ENCODE measurements around the gene DENND2D.

The DENND2D gene

DNA sequence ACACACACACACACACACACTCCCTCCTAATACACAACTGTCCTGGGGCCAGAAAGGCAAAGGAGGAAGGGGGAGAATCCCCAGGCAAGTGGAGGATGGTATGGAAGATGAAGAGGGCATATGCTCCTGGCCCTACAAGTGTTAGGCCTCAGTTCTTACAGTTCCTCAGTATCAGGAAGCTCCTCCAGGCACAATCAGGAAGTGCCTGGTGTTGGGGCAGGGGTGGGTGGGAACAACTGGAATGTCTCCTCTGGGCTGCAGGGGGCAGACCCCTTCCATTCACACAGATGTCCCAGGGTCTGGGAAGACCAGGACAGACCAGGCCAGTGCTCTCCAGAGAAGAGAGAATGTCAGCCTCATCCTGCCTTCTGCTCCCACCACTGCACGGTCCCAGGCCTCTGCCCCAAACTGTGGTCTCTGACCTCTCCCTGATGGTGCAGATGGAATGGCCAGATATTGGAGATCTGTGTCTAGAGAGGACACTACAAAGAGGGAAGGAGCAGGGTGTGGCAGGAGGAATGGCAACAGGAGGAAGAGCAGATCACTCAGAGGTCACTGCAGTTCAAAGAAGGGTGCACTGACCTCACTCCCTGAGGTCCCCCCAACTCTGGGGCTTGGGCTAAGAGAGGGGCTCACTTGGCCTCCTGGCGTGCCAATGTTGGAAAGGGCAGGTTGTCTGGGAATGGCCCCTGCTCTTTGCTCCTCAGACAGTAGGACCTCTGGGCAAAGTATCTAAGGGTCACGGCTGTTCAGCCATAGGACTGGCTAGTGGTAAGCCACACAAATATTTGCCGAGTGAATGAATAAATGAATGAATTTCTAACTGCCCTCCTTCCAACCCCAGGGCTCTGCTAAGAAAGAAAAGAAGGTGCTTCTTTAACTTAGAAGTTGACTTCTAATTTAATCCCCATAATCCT is 2.5 kb upstream of the DENND2D start:
- no peak for DNase-seq

DNA sequence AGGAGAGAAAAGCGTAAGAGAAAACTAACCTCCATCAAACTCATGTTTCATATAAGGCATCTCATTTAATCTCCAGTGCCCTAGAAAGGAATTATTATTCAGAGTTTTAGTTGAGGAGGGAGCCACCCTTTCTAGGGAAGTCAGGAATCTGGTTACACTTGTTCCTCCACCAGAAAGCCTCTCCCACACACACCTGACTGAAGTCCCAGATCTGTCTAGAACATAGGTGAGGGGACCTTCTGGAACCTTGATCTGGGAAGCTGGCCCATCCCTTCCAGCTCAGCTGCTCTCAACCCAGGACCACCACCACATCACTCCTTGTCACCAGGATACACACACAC is 1.9 kb upstream of the DENND2D start:
- no peak for DNase-seq

DNA sequence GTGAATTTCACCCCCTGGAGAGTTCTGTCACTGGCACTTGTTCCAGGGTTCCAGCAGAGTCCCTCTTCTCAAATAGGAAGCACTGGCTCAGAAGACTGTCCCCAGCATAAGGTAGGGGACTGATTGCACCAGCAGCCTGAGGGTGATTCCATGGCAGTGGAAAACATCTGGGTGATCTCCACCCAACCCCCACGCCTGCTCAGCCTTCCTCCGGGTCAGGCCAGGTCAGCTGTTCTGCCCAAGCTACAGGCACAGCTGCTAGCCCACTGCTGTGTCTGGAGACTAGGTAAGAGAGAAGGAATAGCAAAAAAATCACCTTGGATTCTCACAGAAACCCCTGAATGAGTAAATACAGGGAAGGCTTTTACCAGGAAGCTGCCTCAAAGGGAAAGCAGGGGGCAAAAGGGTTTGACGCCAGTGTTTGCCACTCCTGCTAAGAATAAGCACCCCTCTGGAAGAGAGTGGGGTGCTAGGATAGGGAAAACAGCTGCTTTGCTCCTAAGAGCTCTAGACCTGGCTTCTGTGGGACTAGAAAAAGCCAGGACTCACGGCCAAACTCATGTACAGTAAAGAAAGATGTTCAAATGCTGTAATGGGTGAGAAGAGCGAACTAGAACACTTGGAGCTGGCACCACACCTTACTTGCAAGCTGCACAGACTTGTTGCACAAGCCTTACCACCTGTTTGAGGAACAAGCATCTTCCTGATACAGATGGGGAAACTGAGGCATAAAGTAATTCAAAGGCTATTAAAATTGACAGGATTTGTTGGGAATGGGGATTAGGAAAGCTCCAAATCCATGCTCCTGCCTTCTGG is 1.0 kb upstream of the DENND2D start:
- DNase-seq: no peak

DNA sequence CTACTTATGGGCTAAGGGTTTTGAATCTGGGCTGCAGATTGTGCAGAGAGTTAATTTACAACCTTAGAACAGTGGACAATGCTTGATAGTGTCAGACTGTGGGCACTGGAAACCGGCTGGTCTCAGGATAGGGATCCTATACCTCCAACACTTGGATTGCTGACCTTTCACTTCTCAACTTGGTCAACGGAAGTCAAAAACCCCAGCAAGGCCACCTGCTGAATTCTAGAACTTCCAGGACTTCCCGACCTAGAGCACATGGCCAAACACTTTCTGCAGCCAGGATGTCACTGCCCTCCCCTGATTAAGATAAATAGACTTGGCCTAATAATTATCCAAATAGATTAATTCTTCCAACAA is 336 bp upstream of the DENND2D start:
- DNase-seq: no peak

DNA sequence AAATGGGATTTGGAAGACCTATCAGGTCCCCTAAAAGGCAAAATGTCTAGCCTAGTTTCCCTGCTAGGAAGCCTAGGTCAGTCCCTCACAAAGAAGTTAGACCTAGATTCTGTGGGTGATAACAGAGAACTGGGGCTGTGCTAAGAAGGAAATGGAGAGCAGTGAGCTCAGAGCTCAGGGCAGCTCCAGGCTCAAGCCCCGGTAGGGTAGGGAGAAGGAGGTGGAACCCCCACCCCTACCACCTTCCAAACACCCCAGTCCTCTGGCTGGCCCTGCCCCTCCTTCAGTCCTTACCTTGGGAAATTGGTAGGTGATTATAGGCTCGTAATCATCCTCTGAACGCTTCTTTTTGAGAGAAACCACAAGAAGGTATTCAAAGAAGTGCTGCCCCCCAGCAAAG is 1.1 kb downstream of the DENND2D start:
- no peak for DNase-seq

- DNase-seq: no peak
Measured at GRCh38 chr1:111198836-111199235, 1.6 kb downstream of the DENND2D start.

DNA sequence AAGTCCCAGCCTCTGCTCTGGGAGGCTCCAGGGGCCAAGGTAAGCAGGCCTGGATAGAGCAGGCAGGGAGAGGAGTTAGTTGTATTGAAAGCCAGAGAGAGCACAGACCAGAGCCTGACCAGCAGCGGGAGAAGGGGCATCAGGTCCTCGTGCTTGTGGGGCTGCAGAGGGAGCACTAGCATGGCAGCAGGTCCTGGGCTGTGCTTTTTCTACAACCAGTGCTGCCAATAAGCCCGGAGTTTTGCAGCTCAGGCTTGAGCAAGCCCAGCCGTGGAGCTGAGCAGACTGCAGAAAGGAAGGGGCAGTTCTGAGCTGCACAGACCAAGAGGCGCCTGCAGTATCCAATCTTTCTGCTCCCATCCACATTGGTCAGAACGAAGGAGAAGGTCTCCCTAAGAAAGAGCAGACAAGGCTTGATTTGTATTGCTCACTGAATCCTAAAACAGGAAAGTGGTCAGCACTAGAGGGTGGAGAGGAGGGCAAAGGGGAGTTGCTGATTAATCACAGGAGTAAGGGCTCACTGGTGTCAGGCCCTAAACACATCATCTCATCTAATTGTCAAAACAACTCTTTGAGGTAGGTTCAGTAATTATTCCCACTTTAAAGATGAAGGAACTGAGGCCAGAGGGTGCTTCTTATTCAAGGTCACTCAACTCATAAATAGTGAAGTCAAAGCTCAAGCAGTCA is 2.7 kb downstream of the DENND2D start:
- DNase-seq: no peak

DNA sequence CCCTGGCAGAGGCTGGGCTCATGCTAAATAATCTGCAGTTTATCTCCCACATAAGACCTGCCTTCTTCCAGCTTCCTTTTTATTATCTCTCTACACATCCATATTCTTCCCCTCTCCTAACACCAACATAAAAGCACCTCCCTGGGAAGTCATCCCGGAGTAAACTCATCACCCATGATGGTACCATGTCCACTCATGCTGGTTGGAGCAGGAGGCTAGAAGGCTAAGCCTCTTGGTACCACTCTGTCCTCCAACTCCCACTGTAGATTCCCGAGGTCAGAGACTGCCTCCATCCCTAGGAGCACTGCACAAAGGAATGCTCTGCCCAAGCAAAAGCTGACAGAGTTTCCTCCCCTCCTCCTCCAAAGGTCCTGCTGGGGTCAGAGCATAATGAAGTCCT is 4.2 kb downstream of the DENND2D start:
- DNase-seq: no peak

- DNase-seq: no peak
Measured at GRCh38 chr1:111195002-111195684, 5.3 kb downstream of the DENND2D start.

DNA sequence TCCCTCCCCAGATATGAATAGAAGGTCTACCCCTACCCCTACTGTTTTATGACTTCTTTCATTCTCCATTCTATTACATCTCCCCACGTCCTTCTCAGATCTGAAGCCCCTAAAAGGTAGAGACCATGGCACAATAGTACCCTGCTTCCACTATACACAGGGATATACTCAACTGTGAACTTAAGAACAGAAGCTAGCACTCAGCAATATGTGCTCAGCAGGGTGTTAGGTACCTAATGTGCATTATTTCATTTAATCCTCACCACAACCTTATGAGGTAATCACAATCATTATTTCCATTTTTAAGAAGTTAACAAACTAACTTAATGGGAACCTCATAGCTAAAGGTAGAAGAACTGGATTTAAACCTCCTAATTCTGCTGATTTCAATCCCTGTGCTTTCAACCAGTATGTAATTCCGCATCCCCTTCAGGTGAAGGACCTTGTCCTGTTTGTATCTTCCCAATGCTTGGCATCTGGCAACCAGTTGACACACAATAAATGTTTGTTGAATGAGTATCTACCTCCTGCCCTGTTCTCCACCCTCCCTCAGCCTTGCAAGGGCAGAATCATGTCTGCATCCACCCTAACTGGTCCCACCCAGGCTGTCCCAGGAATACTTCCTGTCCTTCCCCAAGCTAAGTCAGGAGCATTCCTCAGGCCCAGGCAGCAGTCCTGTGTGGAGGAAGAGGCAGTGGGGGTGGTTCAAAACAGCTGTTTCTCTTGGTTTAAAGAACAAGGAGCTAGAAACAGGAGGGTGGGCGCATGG is 6.5 kb downstream of the DENND2D start:
- DNase-seq: no peak

DNA sequence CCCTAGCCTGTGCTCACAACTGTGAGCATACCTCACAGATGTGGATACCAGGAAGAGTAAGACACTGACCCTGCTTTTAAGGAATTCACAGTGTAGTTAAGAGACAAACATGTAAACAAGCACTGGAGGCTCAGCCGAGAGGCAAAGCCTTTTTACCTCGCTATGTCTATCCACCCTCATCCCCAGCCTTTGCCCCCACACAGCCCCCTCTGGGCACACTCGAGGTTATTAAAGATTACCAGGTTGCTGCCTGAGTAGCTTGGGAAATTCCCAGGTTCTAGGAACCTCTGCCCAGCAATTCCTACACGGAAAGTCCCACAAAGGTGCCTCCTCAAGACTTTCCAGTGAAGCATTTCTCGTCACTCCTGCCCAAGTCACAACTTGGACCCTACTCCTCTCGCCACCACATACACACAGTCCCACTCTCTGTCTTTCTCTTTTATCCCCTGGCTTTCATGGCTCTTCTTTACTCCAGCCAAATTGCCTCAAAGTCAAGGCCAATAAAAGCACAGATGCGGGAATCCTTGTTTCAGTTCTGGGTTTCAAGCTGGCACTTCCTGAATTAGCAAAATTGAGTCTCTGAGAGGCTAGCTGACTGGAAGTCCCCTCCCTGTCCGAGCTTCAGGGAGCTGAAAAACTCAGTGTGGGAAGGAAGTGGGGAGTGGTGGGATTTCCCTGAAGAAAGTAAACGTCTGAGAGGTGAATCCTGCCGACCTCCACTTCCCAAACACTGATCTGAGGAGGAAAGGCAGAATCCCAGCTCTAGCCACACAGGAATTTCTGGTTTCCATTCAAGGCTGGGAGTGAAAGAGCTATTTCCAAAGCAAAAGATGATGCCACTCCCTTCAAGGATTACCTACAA is 7.6 kb downstream of the DENND2D start:
- DNase-seq: no peak

GRCh38 chr1:111192074-111192473 is 8.4 kb downstream of the DENND2D start:
- no peak for DNase-seq

DNA sequence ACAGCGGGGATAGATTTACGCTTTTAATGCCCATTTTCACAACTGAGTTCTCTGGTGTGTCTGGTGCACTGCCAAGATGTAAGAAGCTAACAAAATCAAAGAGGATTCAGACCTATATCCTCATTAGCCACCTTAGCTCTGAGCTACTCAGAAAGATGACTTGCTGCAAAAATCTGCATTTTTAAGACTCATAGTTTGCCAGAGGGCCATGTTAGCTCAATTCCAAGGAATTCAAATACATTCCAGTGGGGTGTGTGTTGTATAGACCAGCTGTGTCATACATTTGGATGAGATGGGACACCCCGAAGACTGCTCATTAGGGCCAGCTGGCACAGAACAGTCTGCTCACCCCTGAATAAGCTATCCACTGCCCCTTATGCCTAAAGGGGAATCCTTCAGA is 8.9 kb downstream of the DENND2D start:
- peak; percentile 81 for DNase-seq

DNA sequence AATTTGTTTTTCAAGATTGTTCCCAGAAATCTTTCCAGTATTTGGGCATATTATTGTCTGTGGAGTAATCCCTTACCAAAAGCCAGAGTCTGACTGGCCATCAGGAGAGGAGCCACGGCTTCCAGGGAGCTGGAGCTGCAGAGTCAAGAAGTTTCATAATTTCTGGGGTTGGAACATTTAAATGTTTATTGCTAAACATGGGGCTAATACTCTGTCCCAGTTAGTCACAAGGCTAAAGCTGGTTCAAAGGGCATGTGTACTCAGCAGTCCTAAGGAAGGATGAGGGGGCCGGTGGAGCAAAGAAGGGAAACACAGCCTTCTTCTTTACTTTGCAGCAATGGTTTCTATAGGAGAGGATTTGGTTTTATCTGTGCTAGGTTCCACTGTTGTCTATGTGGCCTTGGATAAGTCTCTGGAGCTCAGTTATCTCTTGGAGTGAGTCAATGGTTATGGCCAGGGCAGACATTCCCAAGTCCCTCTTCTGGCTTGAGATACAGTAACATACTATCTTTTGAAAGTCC is 9.5 kb downstream of the DENND2D start:
- no peak for DNase-seq

DNA sequence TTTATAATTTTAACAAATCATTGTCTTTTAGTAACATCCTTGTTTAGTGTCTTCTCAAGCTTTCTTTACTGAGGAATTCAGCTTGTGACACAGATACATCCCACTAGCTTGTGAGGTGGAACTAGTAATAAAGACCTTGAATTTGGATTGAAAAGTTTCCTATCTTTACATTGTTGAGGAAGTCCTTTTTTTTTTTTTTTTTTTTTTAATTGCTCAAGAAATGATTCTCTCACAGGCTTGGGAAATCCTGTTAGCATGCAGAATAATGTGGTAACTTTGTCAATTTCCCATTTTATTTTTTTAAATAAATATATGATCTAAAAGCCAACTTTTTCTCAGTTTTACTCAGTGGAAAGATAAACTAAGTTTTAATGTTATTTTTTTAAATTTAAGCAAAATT is 15.8 kb downstream of the DENND2D start:
- DNase-seq: no peak

- DNase-seq: no peak
Measured at GRCh38 chr1:111183308-111184069, 17.0 kb downstream of the DENND2D start.

DNA sequence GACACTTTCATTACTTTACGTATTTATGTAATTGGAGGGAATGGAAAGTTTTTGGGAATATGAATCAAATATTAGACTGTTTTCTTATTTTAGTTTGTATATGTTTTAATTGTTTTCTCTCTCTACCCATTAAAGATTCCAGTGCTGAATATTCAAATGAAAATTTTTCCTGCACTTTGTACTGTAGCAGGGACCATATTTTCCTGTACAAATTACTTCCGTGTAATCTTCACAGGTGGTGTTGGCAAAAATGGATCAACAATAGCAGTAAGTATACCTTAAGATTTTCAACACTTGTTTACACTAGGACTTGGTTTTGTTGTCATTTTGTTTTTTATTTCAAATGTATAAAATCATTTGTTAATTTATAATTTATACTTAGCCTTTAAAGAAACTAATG is 18.4 kb downstream of the DENND2D start:
- DNase-seq: no peak

DNA sequence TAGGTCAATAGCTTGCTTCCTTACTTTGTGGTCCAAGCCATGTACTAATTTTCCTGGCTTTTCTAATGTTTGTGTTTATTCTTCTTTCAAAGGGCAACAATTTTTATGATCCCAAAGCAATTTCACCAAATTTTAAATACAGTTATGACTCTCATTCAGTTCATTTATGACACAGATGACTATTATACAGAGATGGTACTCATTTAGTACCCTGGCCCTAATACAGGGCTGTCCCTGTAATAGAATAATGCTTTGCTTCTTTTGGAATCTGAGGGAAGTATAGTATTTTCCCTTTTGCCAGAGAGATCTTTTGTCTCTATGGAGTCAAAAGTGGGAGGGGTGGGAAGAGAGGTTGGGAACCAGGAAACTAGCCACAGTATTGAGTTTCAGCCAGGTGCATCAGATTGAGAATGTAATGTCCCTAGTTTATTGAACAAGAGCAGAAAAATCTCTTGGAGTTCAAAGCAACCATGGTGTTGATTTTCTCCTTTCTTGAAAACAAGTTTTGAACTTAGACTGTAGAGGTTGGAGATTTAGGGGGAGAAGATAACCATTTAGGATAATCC is 20.4 kb downstream of the DENND2D start:
- no peak for DNase-seq

- no peak for DNase-seq
Measured at GRCh38 chr1:111176678-111177077, 23.8 kb downstream of the DENND2D start.

DNA sequence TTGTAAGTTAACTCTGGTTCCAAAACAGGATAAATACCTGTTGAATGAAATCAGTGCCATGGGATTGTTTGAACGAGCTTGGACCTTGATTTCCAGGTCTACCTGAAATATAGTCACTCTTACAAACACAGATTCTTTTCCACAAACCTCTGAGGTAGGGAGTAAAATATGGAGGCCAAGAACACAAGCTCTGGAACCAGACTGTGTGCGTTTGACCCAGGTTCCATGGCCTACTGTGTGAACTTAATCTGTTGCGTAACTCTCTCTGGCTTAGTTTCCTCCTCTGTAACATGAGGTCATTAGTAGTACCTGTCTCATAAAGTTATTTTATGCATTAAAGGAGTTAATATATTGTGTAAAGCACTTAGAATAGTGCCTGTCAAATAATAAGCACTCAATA is 25.1 kb downstream of the DENND2D start:
- DNase-seq: no peak
